ENCODE measurements around the gene DCPS.

GRCh38 chr11:126357055-126357962 is 53.4 kb downstream of the DCPS start:
- TF ChIP-seq EZH2 (IDR thresholded peaks at IDR 0.05; ENCODE audit: borderline replicate concordance, low read length) (no peak), CTCF (IDR thresholded peaks at IDR 0.05; ENCODE audit: low read length) (no peak)

All from OCI-LY1 (cell line).